Motor neuron (in vitro differentiated cells): ENCODE data around the gene CD47. TPM values are rescaled to one million over a fixed set of nuclear protein-coding genes. Genes with fewer than 3 reads are reported as not detected.

Source experiments
- ATAC-seq, 8 experiments: fragments of 200-7000 bp; cut with Tn5 transposase; replicated peaks in 6 of 8; 2 replicates each; pipeline ENCODE4 v1.8.0; 2021; ENCODE audit warnings: mild to moderate bottlenecking in 8 of 8, moderate library complexity in 8 of 8
- H3K27ac ChIP-seq, 2 donors: fragments of 250-450 bp; sonication (Bioruptor Pico); 2 replicates each; pipeline ENCODE4 v1.9.0; 2021; ENCODE audit warnings: antibody characterized with exemption in 2 of 2, mild to moderate bottlenecking in 2 of 2, moderate library complexity in 1 of 2
- H3K4me1 ChIP-seq, 2 donors: fragments of 250-450 bp; sonication (Bioruptor Pico); replicated peaks in 1 of 2; 2 replicates each; pipeline ENCODE4 v1.6.1; 2021; ENCODE audit warnings: antibody characterized with exemption in 2 of 2, mild to moderate bottlenecking in 2 of 2, moderate library complexity in 1 of 2
- H3K4me3 ChIP-seq, 5 donors: fragments of 250-450 bp; sonication (Bioruptor Pico); 2 replicates each; pipeline ENCODE4 v1.9.0; 2021; ENCODE audit warnings: antibody characterized with exemption in 5 of 5, mild to moderate bottlenecking in 5 of 5, moderate library complexity in 4 of 5
- WGBS, 10 experiments: fragments of 450-650 bp; shearing (Covaris generic); methylation state at CpG; one replicate each; pipeline ENCODE4 v1.0.0; 2022; 5-methylcytosine and 5-hydroxymethylcytosine counted together
- in situ Hi-C, 9 experiments: fragments of 400-800 bp; cut with MboI; loops; one replicate each; pipeline ENCODE4 v1.15.0; 2021; ENCODE audit warnings: low sequenced_read_pairs in 9 of 9, low pct_unique_long_range_greater_than_20kb in 2 of 9; ENCODE audit not compliant: unreplicated experiment in 9 of 9
- total RNA-seq, 8 experiments: library from RNA; unstranded; fragments of 300-600 nt; gene quantifications; 2 replicates each; pipeline versions ENCODE4 v1.2.3 to v1.2.4, GENCODE V29; 2022

CD47 gene
- total RNA-seq, 8 experiments from 2014 or later = 29.5 to 184 (median 77.9) TPM

GRCh38 chr3:108051005-108051404, 39.8 kb downstream of the CD47 start:
- H3K4me3 ChIP-seq = no peak overlapping the region
- ATAC-seq = peak in 1 of 8 experiments; percentile 18
- in situ Hi-C loops = no loop called here
- no peaks in the 10 kb centered on the region for H3K4me1 ChIP-seq
- 57 to 100% (median 100%) methylated on average over 1 to 3 of the region's 3 CpGs; no CpG with 5 or more reads in 2 of the 10 experiments for WGBS, 10 experiments
- H3K27ac ChIP-seq = no peak overlapping the region

GRCh38 chr3:108047987-108048386, 42.8 kb downstream of the CD47 start:
- no peaks in the 10 kb centered on the region for H3K4me1 ChIP-seq
- in situ Hi-C loops = no loop called here
- ATAC-seq = no peak
- WGBS, 10 experiments = 50 to 100% (median 86%) methylated on average over 1 of the region's 1 CpG; no CpG with 5 or more reads in 4 of the 10 experiments
- no peak overlapping the region for H3K4me3 ChIP-seq
- no peak overlapping the region for H3K27ac ChIP-seq

GRCh38 chr3:108046247-108046646, 44.6 kb downstream of the CD47 start:
- no peak overlapping the region for H3K4me3 ChIP-seq
- 86 to 100% (median 100%) methylated on average over 1 of the region's 1 CpG; no CpG with 5 or more reads in 6 of the 10 experiments for WGBS, 10 experiments
- in situ Hi-C loops = no loop called here
- no peak overlapping the region for H3K27ac ChIP-seq
- ATAC-seq = no peak
- no peaks in the 10 kb centered on the region for H3K4me1 ChIP-seq

DNA sequence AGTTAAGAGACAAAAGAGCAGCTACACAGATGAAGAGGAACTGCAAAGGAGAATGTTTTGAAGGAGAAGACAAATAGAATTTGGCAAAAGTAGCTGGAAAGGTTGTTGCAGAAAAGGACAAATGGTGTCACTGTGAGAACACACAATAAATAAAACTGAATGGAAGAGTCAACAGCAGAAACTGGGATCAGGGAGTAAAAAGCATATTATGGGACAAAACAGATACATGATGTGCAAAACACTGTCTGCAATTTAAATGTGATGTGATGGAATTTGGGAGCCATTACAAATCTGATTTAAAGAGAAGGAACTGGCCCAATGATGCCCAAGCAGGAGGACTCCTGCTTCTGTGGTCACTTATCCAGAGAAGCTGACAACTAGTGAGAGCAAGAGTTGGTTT, 46.1 kb downstream of the CD47 start:
- ATAC-seq = no peak
- in situ Hi-C loops = no loop called here
- Histone ChIP-seq H3K4me1 (no peaks in the 10 kb centered on the region), H3K4me3 (no peak overlapping the region), H3K27ac (no peak overlapping the region)

DNA sequence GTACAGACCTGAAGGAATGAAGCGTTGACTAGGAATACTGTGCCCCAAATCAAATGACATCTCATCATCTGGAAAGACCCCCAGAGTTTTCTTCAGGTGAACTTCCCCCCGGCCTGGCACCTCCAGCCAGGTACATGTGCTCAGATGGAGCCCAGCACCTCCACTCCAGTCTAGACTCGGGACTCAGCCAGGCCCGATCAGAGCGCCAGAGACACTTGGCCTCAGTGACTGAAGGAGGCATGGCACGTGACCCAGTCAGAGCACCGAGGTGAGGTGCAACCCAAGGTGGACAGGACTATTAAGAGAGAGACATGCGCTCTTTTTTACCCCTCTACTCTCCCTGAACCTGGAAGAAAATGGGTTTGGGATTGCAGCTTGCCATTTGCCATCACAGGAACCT, 48.5 kb downstream of the CD47 start:
- H3K27ac ChIP-seq = no peak overlapping the region
- in situ Hi-C loops = no loop called here
- ATAC-seq = no peak
- 72 to 100% (median 93%) methylated on average over 1 to 5 of the region's 8 CpGs; no CpG with 5 or more reads in 3 of the 10 experiments for WGBS, 10 experiments
- peaks cover 0 to 3% of the 10 kb centered on the region in 2 donors for H3K4me1 ChIP-seq
- no peak overlapping the region for H3K4me3 ChIP-seq

GRCh38 chr3:108041253-108041652, 49.6 kb downstream of the CD47 start:
- WGBS, 10 experiments = 40 to 100% (median 80%) methylated on average over 1 of the region's 1 CpG; no CpG with 5 or more reads in 5 of the 10 experiments
- no peak for ATAC-seq
- no peak overlapping the region for H3K4me3 ChIP-seq
- in situ Hi-C loops = no loop called here
- H3K27ac ChIP-seq = no peak overlapping the region
- peaks cover 0 to 4% of the 10 kb centered on the region in 2 donors for H3K4me1 ChIP-seq

DNA sequence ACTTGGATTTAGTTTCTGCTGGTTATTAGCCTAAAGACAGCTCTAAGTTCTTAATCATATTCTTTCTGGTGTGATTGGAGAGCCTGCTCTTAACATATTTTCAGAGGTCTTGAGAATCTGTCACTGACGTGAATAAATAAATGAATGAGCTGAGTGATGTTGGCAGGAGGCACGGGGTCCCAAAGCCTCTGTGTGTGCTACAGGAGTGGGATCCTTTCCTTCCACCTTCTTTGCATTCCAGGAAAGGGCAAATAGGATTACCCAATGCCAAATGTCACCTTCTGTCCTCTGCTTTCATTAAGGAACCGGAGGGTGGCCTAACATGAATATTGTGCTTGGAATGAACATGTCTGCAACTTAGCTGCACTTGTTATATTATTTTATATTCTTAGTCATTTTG, 53.1 kb downstream of the CD47 start:
- WGBS, 10 experiments = 61 to 100% (median 92%) methylated on average over 1 to 3 of the region's 3 CpGs; no CpG with 5 or more reads in 1 of the 10 experiments
- no peak overlapping the region for H3K27ac ChIP-seq
- in situ Hi-C loops = no loop called here
- no peak for ATAC-seq
- H3K4me1 ChIP-seq = peaks cover 0 to 4% of the 10 kb centered on the region in 2 donors
- H3K4me3 ChIP-seq = no peak overlapping the region

GRCh38 chr3:108036984-108037741, 53.7 kb downstream of the CD47 start:
- in situ Hi-C loops = no loop called here
- 51 to 100% (median 93%) methylated on average over 1 to 10 of the region's 12 CpGs for WGBS, 10 experiments
- Histone ChIP-seq H3K4me3 (no peak overlapping the region), H3K4me1 (peaks cover 0 to 4% of the 10 kb centered on the region in 2 donors), H3K27ac (no peak overlapping the region)
- ATAC-seq = peak in 1 of 8 experiments; percentile 21

DNA sequence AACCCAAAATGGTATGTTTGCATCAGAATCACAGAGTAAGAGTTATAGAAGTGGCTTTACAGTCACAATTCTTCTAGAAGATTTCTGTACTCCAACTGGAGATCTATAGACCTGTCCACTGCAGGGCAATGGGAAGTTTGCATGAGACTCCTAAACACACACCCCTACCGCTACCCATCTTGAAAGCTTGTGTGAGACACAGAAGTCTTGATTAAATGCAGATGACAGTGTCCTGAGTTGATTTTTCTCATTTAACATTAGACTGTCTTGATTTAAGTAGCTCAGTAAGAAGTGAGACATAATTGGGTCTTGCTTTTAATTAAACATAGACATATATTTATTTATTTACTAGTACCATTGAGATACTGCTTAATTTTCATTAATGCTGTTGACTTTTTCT, 54.4 kb downstream of the CD47 start:
- in situ Hi-C loops = no loop called here
- Histone ChIP-seq H3K4me3 (no peak overlapping the region), H3K27ac (no peak overlapping the region), H3K4me1 (peaks cover 0 to 4% of the 10 kb centered on the region in 2 donors)
- no peak for ATAC-seq
- 100% methylated on average over 1 of the region's 1 CpG; no CpG with 5 or more reads in 5 of the 10 experiments for WGBS, 10 experiments

DNA sequence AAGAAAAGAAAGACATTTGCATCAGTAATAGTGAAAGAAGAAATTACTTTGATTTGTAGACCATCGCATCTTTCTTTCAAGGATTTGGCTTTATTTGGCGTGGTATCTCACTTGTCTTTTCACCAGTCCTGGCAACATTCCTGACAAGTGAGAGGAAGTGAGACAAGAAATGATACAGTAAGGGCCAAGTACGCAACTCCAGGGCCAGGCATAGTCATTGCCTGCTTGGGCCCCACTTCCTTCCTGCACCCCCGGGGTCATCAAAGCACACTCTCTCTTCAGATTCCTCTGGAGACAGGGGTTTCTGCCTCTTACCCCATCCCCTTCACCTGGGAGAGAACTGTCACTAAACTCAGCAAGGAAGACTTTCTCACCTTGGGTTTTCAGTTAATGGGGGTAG, 55.1 kb downstream of the CD47 start:
- in situ Hi-C loops = no loop called here
- Histone ChIP-seq H3K27ac (no peak overlapping the region), H3K4me1 (peaks cover 0 to 4% of the 10 kb centered on the region in 2 donors), H3K4me3 (no peak overlapping the region)
- ATAC-seq = no peak
- 20 to 100% (median 87%) methylated on average over 1 to 4 of the region's 4 CpGs for WGBS, 10 experiments

GRCh38 chr3:108031895-108032294, 58.9 kb downstream of the CD47 start:
- H3K27ac ChIP-seq = no peak overlapping the region
- peak in 2 of 8 experiments; percentile 37 to 47 for ATAC-seq
- in situ Hi-C loops = no loop called here
- H3K4me1 ChIP-seq = peaks cover 0 to 12% of the 10 kb centered on the region in 2 donors
- H3K4me3 ChIP-seq = no peak overlapping the region
- WGBS, 10 experiments = 70 to 100% (median 82%) methylated on average over 1 to 2 of the region's 2 CpGs; no CpG with 5 or more reads in 6 of the 10 experiments

DNA sequence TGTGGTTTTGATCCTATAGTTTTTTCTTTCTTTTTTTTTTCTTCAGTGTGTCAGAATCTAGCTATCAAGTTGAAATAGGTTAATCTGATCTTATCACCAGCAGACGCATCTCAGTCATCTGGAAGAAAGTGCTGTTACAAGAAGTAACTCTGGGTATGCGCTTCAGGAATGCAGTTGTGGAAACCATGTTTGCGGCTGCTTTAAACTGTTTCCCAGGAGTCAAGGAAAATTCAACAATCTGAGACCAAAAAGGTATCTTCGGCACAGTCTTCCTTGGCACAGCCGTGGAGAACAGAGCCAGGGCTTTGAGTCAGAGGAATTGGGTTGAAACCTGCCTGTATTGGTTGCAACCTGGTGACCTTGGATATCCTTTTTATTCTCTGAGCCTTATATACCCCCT, 59.9 kb downstream of the CD47 start:
- ATAC-seq = peak in 1 of 8 experiments; percentile 20
- peaks cover 0 to 12% of the 10 kb centered on the region in 2 donors for H3K4me1 ChIP-seq
- H3K27ac ChIP-seq = no peak overlapping the region
- 86 to 100% (median 95%) methylated on average over 1 to 5 of the region's 5 CpGs for WGBS, 10 experiments
- no peak overlapping the region for H3K4me3 ChIP-seq
- in situ Hi-C loops = no loop called here

- H3K4me3 ChIP-seq = no peak overlapping the region
- H3K4me1 ChIP-seq = peaks cover 9 to 22% of the 10 kb centered on the region in 2 donors
- in situ Hi-C loops = no loop called here
- peak in 1 of 8 experiments; percentile 6 for ATAC-seq
- WGBS, 10 experiments = 17 to 100% (median 56%) methylated on average over 1 of the region's 1 CpG; no CpG with 5 or more reads in 1 of the 10 experiments
- no peak overlapping the region for H3K27ac ChIP-seq
These were observed 61.4 kb downstream of the CD47 start for GRCh38 chr3:108029466-108029865.

GRCh38 chr3:108028896-108029295, 61.9 kb downstream of the CD47 start:
- no peak overlapping the region for H3K4me3 ChIP-seq
- 27 to 100% (median 69%) methylated on average over 2 of the region's 2 CpGs; no CpG with 5 or more reads in 4 of the 10 experiments for WGBS, 10 experiments
- in situ Hi-C loops = no loop called here
- H3K27ac ChIP-seq = no peak overlapping the region
- ATAC-seq = peak in 3 of 8 experiments; percentile 24 to 38 (median 32)
- H3K4me1 ChIP-seq = peaks cover 10 to 26% of the 10 kb centered on the region in 2 donors
